Activated T-helper 9 cell treated with anti-CD3 and anti-CD28 coated beads, Interleukin-2, amount 50 U/mL, for 16 hours (primary cell): Measurements from ENCODE around the gene CCDC14.
"Not testable (repeated sequence)": the region's sequence is repeated elsewhere in the genome, so short reads cannot be mapped to it uniquely, and the experiment has no call there.

ENCODE experiments used
- DNase-seq: peaks from one replicate; pipeline ENCODE4 v3.0.0-alpha.2; 2020; ENCODE audit warnings: low read depth

CCDC14 gene

DNA sequence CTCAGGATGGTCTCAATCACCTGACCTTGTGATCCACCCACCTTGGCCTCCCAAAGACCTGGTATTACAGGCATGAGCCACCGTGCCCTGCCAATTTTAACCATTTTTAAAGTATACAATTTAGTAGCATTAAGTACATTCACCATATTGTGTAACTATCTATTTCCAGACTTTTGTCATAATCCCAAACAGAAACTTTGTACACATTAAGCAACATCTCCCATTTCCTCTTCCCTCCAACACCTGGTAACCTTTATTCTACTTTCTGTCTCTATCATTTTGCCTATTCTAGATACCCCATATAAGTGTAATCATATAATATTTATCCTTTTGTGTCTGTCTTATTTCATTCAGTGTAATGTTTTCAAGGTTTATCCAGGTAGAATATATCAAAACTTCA lies 68.0 kb downstream of the CCDC14 start:
- DNase-seq, result no peak

DNA sequence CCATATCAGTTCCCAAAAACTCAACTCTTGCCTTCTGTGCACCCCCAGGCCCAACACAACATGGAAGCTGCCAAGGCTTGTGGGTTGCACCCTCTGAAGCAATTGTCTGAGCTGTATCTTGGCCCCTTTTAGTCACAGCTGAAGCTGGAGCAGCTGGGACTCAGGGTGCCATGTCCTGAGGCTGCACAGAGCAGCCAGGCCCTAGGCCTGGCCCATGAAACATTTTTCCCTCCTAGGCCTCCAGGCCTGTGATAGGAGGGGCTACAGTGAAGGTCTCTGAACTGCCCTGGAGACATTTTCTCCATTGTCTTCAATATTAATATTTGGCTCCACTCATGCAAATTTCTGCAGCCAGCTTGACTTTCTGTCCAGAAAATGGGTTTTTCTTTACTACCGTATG lies 68.8 kb downstream of the CCDC14 start:
- no peak for DNase-seq

DNA sequence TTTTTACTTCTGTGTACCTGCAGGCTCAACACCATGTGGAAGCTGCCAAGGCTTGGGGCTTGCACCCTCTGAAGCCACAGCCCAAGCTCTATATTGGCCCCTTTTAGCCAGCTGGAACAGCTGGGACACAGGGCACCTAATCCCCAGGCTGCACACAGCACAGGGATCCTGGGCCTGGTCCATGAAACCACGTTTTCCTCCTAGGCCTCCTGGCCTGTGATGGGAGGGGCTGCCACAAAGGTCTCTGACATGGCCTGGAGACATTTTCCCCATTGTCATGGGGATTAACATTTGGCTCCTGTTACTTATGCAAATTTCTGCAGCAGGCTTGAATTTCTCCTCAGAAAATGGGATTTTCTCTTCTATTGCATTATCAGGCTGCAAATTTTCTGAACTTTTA lies 70.0 kb downstream of the CCDC14 start:
- DNase-seq, result not testable (repeated sequence)

DNA sequence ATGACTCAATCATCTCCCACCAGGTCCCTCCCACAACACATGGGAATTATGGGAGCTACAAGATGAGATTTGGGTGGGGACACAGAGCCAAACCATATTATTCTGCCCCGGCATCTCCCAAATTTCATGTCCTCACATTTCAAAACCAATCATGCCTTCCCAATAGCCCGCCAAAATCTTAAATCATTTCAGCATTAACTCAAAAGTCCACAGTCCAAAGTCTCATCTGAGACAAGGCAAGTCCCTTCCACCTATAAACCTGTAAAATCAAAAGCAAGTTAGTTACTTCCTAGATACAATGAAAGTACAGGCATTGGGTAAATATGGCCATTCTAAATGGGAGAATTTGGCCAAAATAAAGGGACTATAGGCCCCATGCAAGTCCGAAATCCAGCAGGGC lies 70.9 kb downstream of the CCDC14 start:
- DNase-seq, result not testable (repeated sequence)

GRCh38 chr3:123884993-123885392 lies 76.0 kb downstream of the CCDC14 start:
- DNase-seq, result no peak

DNA sequence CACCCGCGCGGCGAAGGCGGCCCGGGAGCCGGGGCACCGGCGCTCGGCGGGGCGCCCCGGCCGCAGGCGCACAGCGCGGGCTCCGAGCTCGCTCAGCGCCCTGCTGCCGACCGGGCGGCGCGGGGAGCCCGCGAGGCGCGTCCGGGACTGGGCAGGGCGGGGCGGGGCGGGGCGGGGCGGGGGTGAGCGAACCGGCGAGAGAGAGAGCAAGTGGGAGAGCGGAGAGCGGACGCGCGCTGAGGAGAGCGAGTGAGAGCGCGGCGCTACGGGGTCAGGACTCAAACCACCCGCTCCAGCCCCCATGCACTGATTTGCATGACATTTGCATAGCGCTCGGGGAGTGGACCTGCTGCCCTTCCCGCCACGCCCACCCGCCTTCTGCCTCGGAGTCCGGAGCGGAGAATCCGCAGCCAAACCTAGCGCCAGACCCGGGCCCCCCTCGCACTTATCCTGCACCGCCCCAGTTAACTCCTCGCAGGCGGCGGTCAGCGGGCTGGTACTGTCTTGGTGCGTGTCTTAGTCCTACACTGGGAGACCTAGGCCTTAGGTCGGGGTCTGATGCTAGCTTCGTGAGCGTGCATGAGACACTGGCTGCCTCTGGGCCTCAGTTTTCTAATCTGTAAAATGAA lies 76.7 kb downstream of the CCDC14 start, which contains the start of gene MYLK:
Gene MYLK, minus strand, starts transcription at position 130 of the 629 bp plus-strand sequence. CDS start 90,491 bp downstream, outside the sequence.
- DNase-seq, result no peak

GRCh38 chr3:123883701-123884202 lies 77.3 kb downstream of the CCDC14 start:
- DNase-seq, result no peak

DNA sequence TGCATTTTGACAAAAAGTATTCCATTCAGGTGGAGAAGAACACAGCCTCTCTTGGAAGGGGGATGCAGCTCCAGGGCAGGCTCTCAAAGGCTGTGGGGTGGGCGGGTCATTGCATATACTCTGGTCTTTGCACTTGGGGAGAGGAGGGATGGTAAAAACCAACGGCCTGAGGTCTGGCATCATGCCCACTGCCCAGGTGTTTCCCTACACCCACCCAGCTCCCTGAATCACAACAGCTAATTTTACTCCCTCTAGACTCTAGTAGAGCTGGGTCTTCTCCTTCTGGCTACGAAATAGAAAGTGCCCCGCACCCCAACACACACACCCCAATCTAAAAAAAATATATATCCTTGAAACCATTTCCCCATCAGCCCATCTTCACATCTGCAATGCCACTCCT lies 77.9 kb downstream of the CCDC14 start:
- no peak for DNase-seq

DNA sequence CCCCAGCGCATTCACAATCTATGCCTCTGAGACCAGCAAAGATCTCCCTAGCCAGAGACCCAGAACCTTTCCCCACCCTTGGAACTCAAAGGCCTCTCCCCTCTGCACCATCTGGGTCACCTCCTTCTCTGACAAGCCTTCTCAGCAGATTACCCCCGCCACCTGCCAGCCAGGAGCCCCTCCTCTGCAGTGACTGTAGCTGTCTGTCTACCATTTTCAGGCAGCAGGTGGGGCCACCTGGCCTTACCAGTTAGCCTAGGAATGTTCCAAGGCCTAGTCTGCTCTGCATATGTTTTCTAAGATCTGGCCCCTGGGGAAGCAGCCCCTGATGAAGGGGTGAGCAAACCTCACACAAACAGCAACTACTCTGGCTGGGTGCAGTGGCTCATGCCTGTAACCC lies 79.3 kb downstream of the CCDC14 start:
- DNase-seq, result no peak

GRCh38 chr3:123880998-123881561 lies 79.9 kb downstream of the CCDC14 start:
- no peak for DNase-seq

DNA sequence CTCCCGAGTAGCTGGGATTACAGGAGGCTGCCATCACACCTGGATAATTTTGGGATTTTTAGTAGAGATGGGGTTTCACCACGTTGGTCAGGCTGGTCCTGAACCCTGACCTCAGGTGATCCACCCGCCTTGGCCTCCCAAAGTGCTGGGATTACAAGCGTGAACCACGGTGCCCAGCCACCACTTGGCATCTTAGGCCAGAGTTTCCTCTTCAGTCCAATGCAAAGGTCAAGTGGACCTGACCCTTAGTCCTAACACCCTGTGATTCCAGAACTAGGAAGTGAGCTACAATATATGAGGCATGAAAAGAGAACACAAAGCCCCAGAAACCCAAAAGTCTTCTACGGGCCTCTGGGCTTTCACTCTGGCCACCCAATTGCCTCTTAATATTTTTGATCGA lies 82.2 kb downstream of the CCDC14 start:
- no peak for DNase-seq

- no peak for DNase-seq
These were observed 83.1 kb downstream of the CCDC14 start for GRCh38 chr3:123877965-123878364.

DNA sequence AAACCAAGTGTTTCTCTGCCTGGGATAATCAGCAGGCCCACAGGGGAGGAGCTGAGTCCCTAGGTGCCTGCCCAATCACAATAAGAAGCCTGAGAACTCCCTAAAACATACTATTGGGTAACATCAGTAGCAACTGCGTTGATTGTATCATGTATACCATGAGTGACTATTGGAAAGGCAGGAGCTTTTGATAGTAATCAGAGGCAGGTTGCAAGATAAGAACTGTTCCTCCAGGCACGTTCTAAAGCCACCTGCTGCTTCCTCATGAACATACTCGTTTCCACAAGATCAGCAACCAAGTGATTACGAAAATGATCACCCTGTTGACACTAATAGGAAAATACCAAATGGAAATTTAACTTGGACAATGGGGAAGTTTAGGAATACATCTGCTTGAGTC lies 83.6 kb downstream of the CCDC14 start:
- DNase-seq, result no peak

DNA sequence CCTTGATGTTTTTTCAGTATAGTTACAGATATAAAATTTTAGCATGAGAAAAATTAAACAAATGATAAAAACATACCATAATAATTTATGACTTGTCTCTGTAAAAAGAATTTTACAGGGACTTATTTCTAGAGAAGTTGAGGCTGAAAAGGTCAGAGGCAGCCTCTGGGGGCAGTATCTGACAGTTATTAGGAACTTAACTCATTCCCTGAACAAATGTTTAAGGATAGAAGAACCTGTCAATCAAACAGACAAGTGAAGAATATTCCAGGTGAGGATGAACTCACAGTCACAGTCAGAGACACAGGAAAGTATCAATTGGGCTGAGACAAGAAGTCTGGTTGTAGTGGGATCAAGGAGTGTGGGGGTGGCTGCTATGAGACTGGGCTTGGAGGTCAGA lies 84.2 kb downstream of the CCDC14 start:
- DNase-seq, result no peak

GRCh38 chr3:123872621-123873020 lies 88.4 kb downstream of the CCDC14 start:
- DNase-seq, result no peak

DNA sequence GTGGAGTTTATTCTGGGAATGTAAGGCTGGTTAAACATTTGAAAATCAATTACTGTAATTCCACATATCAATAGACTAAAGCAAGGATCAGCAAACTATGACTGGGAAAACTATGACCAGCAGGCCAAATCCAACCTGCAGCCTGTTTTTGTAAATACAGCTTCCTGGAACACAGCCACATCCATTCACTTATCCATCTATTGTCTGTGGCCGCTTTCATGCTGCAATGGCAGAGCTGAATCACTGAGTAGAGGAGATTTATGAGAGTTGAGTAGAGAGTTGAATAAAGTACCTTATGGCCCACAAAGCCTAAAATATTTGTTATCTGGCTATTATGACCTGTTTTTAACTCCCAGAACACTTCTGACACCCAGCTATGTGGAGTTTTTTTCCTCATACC lies 89.1 kb downstream of the CCDC14 start:
- no peak for DNase-seq

DNA sequence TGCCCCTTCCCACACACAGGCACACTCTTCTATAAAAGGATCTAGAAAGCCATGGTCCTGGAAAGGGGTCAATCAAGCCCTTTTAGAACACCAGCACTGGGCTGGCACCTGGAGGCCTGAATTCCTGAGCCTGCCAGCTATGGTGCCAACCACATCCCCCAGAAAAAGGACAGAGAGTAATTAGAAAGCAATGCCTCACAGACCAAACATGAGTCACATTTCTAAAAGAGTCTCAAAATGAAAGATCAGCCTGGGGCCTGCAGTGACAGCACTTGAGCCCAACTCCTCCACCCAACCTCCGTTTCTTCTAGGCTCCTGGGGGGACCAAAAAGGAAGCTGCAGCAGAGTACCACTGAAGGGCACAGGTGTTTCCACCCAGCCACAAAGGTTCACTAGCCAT lies 91.0 kb downstream of the CCDC14 start:
- no peak for DNase-seq

DNA sequence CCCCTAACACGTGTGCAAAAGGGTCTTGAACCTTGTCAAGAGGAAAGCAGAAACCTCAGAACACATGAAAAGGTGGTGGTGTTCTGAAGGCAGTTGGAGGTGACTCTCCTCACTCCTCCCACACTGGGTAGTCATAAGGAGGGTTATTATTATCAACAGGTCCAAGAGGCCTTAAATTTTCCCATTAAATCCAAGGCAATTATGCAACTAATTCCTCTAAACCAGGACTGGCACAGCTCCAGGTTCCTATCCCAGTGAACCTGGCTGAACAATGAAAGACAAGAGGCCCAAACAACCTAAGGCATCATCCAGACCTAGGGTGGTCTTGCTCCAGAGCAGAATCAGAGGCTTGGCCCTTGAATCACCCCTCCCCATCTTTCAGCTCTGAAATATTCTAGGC lies 91.9 kb downstream of the CCDC14 start:
- DNase-seq, result no peak

DNA sequence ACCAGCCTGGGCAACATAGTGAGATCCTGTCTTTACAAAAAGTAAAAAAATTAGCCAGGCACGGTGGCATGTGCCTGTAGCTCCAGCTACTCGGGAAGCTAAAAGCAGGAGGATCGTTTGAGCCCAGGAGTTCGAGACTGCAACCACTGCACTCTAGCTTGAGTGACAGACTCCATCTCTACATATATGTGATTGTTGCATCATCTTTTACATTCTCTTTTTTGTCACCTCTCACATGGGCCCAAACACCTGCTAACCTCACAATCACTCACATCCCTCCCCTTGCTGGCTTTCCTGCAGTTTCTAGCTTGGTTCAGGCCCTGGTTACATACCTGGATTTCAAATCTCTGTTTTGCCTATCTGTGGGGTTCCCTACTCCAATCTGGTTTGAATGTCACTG lies 96.3 kb downstream of the CCDC14 start:
- DNase-seq, result no peak
